GM12878 (cell line): Measurements from ENCODE around the gene EPHB1. TPM values are rescaled to one million over a fixed set of nuclear protein-coding genes. Genes with fewer than 3 reads are reported as not detected.

Source experiments
- ATAC-seq: fragments of 200-7000 bp; cut with Tn5 transposase; 3 replicates; pipeline ENCODE4 v1.9.1; 2020; ENCODE audit warnings: mild to moderate bottlenecking, moderate library complexity
- BruUV-seq: library from RNA; stranded (reverse); fragments of 400-500 nt; replicated peaks from 2 replicates; lab custom pipeline; 2021; lab: Mats Ljungman, UMichigan
- CTCF ChIA-PET: fragments of 300-600 bp; sonication (Branson Sonifier 250); formaldehyde crosslinking; extraction: SDS; loops from one replicate; lab custom pipeline; 2021; ENCODE audit warnings: inconsistent platforms; lab: Yijun Ruan, JAX
- POLR2A ChIA-PET: fragments of 350-600 bp; formaldehyde crosslinking; extraction: SDS; loops from one replicate; lab custom pipeline; 2021; ENCODE audit warnings: inconsistent platforms; lab: Charles Lee
- RAD21 ChIA-PET: fragments of 300-600 bp; sonication (Branson Sonifier 250); formaldehyde crosslinking; loops from one replicate; lab custom pipeline; 2023; ENCODE audit warnings: antibody characterized with exemption; ENCODE audit not compliant: unreplicated experiment; lab: Charles Lee
- SMC1A ChIA-PET: fragments of 300-600 bp; sonication (Branson Sonifier 250); formaldehyde crosslinking; loops from one replicate; lab custom pipeline; 2023; ENCODE audit not compliant: unreplicated experiment, uncharacterized antibody; lab: Charles Lee
- DNase-seq: peaks from one replicate; pipeline ENCODE4 v3.0.0-alpha.2; 2011; ENCODE audit warnings: low read depth, low spot score
- FAIRE-seq: peaks from 3 replicates; lab custom pipeline; 2011; peaks lifted over from hg19 to GRCh38; lab: Jason Lieb, UNC
- H2AFZ ChIP-seq: 2 replicates; pipeline ENCODE4 v1.6.0; 2011; ENCODE audit warnings: low read depth, low read length, control low read depth; ENCODE audit not compliant: control insufficient read depth
- H3K27ac ChIP-seq: 2 replicates; pipeline ENCODE4 v1.5.1; 2011; ENCODE audit warnings: control low read depth; ENCODE audit not compliant: control insufficient read depth, insufficient read depth
- H3K27me3 ChIP-seq, 2 experiments: replicated peaks in 1 of 2; 2 replicates each; pipeline versions ENCODE4 v1.6.0 to v1.6.1; 2011; ENCODE audit warnings: low read length in 1 of 2; ENCODE audit not compliant: control insufficient read depth in 2 of 2, insufficient read depth in 2 of 2
- H3K36me3 ChIP-seq, 2 experiments: 2 replicates each; pipeline ENCODE4 v1.5.1; 2011; ENCODE audit warnings: low read length in 1 of 2; ENCODE audit not compliant: control insufficient read depth in 2 of 2, insufficient read depth in 2 of 2
- H3K4me1 ChIP-seq: 2 replicates; pipeline ENCODE4 v1.6.1; 2011; ENCODE audit warnings: mild to moderate bottlenecking, low read length, moderate library complexity, mixed read lengths; ENCODE audit not compliant: control insufficient read depth, insufficient read depth
- H3K4me2 ChIP-seq: 2 replicates; pipeline ENCODE4 v1.6.0; 2011; ENCODE audit warnings: control low read depth; ENCODE audit not compliant: control insufficient read depth, insufficient read depth
- H3K4me3 ChIP-seq: fragments of 200-600 bp; sonication (generic); 2 replicates; pipeline ENCODE4 v1.5.1; 2016
- H3K79me2 ChIP-seq: 2 replicates; pipeline ENCODE4 v1.6.0; 2011; ENCODE audit warnings: low read length; ENCODE audit not compliant: control insufficient read depth, insufficient read depth
- H3K9ac ChIP-seq: 2 replicates; pipeline ENCODE4 v1.8.0; 2011; ENCODE audit warnings: low read length, control low read depth, mixed read lengths; ENCODE audit not compliant: control insufficient read depth, insufficient read depth
- H3K9me3 ChIP-seq: replicated peaks from 3 replicates; pipeline ENCODE4 v1.5.1; 2011; ENCODE audit warnings: mild to moderate bottlenecking, low read length; ENCODE audit not compliant: control insufficient read depth, insufficient read depth
- H4K20me1 ChIP-seq: 2 replicates; pipeline ENCODE4 v1.6.0; 2011; ENCODE audit not compliant: control insufficient read depth, insufficient read depth
- BRCA1 ChIP-seq: IDR thresholded peaks from 2 replicates; pipeline ENCODE4 v1.6.1; 2011; ENCODE audit warnings: low read depth, low read length, improper control_type of control experiment
- CBX5 ChIP-seq: sonication (generic); IDR thresholded peaks from 2 replicates; pipeline ENCODE4 v1.6.1; 2016; ENCODE audit warnings: low read depth, moderate library complexity, mild to moderate bottlenecking, inconsistent platforms
- KLF5 ChIP-seq: fragments of 450-650 bp; IDR thresholded peaks from 2 replicates; pipeline ENCODE4 v1.6.1; 2014; ENCODE audit warnings: mild to moderate bottlenecking; ENCODE audit not compliant: partially characterized antibody
- NBN ChIP-seq: fragments of 450-650 bp; IDR thresholded peaks from 2 replicates; pipeline ENCODE4 v1.6.1; 2016
- RAD21 ChIP-seq: IDR thresholded peaks from 2 replicates; pipeline ENCODE4 v1.6.1; 2011; ENCODE audit warnings: mild to moderate bottlenecking, low read depth, low read length, moderate library complexity; ENCODE audit not compliant: insufficient read depth
- SMAD5 ChIP-seq: IDR thresholded peaks from 2 replicates; pipeline ENCODE4 v1.6.1; 2016; ENCODE audit warnings: antibody characterized with exemption, low read depth
- SREBF1 ChIP-seq: IDR thresholded peaks from 2 replicates; pipeline ENCODE4 v1.6.1; 2012; ENCODE audit warnings: mild to moderate bottlenecking, low read length
- SUZ12 ChIP-seq: fragments of 200-600 bp; sonication (generic); IDR thresholded peaks from one replicate; pipeline ENCODE4 v1.6.1; 2018; ENCODE audit warnings: antibody characterized with exemption, mild to moderate bottlenecking; ENCODE audit not compliant: unreplicated experiment
- WGBS: methylation state at CpG from one replicate; pipeline ENCODE4 v1.1.6; 2016; ENCODE audit warnings: low lambda C conversion rate; ENCODE audit not compliant: insufficient replicate concordance, insufficient coverage; ENCODE audit errors: missing lambda C conversion rate; 5-methylcytosine and 5-hydroxymethylcytosine counted together
- in situ Hi-C: fragments of 300-500 bp; cut with MboI; formaldehyde crosslinking; loops from 9 replicates; pipeline ENCODE4 v1.14.3; 2018; ENCODE audit warnings: mixed read lengths
- intact Hi-C: fragments of 100-400 bp; cut with micrococcal nuclease; formaldehyde crosslinking; loops from one replicate; pipeline ENCODE4 v1.14.2; 2022; ENCODE audit not compliant: unreplicated experiment
- polyA plus RNA-seq, 11 experiments: library from polyadenylated mRNA; depleted of rRNA in 4 of 11; unstranded in 6 of 11; stranded (reverse) in 5 of 11; fragments of >200 nt; fragmentation: Nextera tagmentation in 4 of 11; fragmentation: Illumina TruSeq in 1 of 11; extraction: Ambion mirVana in 4 of 11; extraction: Trizol in 1 of 11; gene quantifications; 1 replicate in 1 of 11; 2 replicates in 10 of 11; pipeline versions ENCODE4 v1.2.1 to v1.2.3, GENCODE V29; 2011 to 2016; ENCODE audit warnings: inconsistent platforms in 2 of 11, missing spikeins in 2 of 11, low read depth in 1 of 11
- total RNA-seq, 4 experiments: library from RNA; depleted of rRNA in 3 of 4; stranded (reverse); fragments of >200 nt in 3 of 4; fragmentation: Illumina TruSeq in 1 of 4; extraction: Trizol in 1 of 4; gene quantifications; 2 replicates each; pipeline versions ENCODE4 v1.2.1 to v1.2.3, GENCODE V29; 2013 to 2021
- TF ChIP-seq, protein P1 (sequence below): IDR thresholded peaks from 2 replicates; pipeline ENCODE4 v1.6.1; 2012; ENCODE audit warnings: improper control_type of control experiment, low read depth, low read length; ENCODE audit not compliant: insufficient replicate concordance
- TF ChIP-seq, protein P2 (sequence below): IDR thresholded peaks from 2 replicates; pipeline ENCODE4 v1.6.1; 2011; ENCODE audit warnings: low read depth, low read length, improper control_type of control experiment, borderline replicate concordance
- TF ChIP-seq, protein P3 (sequence below): fragments of 450-650 bp; formaldehyde crosslinking; IDR thresholded peaks from 2 replicates; pipeline ENCODE4 v1.5.0; 2022; ENCODE audit warnings: mild to moderate bottlenecking, missing genetic modification characterization

EPHB1 gene
- total and polyA plus RNA-seq, 10 of the 15 experiments (the other 5 are each of a cell fraction or from before 2014, with no cell fraction given), result 0.33 to 23.8 (median 1.2) TPM

DNA sequence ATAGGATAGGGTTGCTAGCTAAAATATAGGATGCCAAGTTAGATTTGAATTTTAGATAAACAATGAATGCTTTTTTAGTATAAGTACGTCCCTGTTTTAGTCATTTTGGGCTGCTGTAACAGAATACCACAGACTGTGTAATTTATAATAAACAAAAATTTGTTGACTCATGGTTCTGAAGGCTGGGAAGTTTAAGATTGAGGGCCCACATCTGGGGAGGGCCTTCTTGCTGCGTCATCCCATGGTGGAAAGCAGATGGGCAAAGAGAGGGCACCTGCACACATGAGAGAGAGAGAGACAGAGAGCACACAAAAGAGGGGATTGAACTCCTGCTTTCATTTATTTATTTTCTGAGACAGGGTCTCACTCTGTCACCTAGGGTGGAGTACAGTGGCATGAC is 246.5 kb downstream of the EPHB1 start:
- Histone ChIP-seq H3K4me1 (no peaks in the 10 kb centered on the region), H3K9ac (no peak overlapping the region), H3K36me3 (peaks cover 2 to 4% of the 10 kb centered on the region in 2 experiments; a peak in 2 of 4 replicates), H3K4me2 (no peak overlapping the region), H3K4me3 (no peak overlapping the region), H2AFZ (no peak overlapping the region), H3K79me2 (no peaks in the 10 kb centered on the region), H3K9me3 (no peaks in the 10 kb centered on the region), H3K27me3 (no peaks in the 10 kb centered on the region), H4K20me1 (no peaks in the 10 kb centered on the region), H3K27ac (no peak overlapping the region)
- FAIRE-seq (no peak), ATAC-seq (no peak), DNase-seq (no peak)
- no TSS peak for BruUV-seq
- ChIA-PET RAD21 (no interaction called here), CTCF (interaction anchor here (1.7 kb wide), 1 partner anchor 9 kb away, joined by 4 read pairs; no protein-coding TSS in a partner anchor), POLR2A (no interaction called here), SMC1A (interaction anchor here (1.0 to 1.8 kb wide), 2 partner anchors 18 to 25 kb away, joined by 3 to 4 read pairs; no protein-coding TSS in a partner anchor)
- WGBS, result 35% methylated on average over 2 of the region's 2 CpGs
- TF ChIP-seq SUZ12 (no peak), NBN (no peak), BRCA1 (no peak), SMAD5 (no peak), KLF5 (no peak), SREBF1 (no peak), RAD21 (no peak), CBX5 (no peak)
- TF ChIP-seq, protein P1, sequence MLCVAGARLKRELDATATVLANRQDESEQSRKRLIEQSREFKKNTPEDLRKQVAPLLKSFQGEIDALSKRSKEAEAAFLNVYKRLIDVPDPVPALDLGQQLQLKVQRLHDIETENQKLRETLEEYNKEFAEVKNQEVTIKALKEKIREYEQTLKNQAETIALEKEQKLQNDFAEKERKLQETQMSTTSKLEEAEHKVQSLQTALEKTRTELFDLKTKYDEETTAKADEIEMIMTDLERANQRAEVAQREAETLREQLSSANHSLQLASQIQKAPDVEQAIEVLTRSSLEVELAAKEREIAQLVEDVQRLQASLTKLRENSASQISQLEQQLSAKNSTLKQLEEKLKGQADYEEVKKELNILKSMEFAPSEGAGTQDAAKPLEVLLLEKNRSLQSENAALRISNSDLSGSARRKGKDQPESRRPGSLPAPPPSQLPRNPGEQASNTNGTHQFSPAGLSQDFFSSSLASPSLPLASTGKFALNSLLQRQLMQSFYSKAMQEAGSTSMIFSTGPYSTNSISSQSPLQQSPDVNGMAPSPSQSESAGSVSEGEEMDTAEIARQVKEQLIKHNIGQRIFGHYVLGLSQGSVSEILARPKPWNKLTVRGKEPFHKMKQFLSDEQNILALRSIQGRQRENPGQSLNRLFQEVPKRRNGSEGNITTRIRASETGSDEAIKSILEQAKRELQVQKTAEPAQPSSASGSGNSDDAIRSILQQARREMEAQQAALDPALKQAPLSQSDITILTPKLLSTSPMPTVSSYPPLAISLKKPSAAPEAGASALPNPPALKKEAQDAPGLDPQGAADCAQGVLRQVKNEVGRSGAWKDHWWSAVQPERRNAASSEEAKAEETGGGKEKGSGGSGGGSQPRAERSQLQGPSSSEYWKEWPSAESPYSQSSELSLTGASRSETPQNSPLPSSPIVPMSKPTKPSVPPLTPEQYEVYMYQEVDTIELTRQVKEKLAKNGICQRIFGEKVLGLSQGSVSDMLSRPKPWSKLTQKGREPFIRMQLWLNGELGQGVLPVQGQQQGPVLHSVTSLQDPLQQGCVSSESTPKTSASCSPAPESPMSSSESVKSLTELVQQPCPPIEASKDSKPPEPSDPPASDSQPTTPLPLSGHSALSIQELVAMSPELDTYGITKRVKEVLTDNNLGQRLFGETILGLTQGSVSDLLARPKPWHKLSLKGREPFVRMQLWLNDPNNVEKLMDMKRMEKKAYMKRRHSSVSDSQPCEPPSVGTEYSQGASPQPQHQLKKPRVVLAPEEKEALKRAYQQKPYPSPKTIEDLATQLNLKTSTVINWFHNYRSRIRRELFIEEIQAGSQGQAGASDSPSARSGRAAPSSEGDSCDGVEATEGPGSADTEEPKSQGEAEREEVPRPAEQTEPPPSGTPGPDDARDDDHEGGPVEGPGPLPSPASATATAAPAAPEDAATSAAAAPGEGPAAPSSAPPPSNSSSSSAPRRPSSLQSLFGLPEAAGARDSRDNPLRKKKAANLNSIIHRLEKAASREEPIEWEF, result no peak
- TF ChIP-seq, protein P2, sequence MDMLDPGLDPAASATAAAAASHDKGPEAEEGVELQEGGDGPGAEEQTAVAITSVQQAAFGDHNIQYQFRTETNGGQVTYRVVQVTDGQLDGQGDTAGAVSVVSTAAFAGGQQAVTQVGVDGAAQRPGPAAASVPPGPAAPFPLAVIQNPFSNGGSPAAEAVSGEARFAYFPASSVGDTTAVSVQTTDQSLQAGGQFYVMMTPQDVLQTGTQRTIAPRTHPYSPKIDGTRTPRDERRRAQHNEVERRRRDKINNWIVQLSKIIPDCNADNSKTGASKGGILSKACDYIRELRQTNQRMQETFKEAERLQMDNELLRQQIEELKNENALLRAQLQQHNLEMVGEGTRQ, result no peak
- TF ChIP-seq, protein P3, sequence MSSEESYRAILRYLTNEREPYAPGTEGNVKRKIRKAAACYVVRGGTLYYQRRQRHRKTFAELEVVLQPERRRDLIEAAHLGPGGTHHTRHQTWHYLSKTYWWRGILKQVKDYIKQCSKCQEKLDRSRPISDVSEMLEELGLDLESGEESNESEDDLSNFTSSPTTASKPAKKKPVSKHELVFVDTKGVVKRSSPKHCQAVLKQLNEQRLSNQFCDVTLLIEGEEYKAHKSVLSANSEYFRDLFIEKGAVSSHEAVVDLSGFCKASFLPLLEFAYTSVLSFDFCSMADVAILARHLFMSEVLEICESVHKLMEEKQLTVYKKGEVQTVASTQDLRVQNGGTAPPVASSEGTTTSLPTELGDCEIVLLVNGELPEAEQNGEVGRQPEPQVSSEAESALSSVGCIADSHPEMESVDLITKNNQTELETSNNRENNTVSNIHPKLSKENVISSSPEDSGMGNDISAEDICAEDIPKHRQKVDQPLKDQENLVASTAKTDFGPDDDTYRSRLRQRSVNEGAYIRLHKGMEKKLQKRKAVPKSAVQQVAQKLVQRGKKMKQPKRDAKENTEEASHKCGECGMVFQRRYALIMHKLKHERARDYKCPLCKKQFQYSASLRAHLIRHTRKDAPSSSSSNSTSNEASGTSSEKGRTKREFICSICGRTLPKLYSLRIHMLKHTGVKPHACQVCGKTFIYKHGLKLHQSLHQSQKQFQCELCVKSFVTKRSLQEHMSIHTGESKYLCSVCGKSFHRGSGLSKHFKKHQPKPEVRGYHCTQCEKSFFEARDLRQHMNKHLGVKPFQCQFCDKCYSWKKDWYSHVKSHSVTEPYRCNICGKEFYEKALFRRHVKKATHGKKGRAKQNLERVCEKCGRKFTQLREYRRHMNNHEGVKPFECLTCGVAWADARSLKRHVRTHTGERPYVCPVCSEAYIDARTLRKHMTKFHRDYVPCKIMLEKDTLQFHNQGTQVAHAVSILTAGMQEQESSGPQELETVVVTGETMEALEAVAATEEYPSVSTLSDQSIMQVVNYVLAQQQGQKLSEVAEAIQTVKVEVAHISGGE (CRISPR knock-in tag), result no peak
- in situ Hi-C loops, result no loop called here
- intact Hi-C loops, result no loop called here
